Fibroblast of skin of scalp (primary cell): ENCODE results near the gene BPIFB4.
"Not testable (repeated sequence)": the region's sequence is repeated elsewhere in the genome, so short reads cannot be mapped to it uniquely, and the experiment has no call there.

Experiments used
- DNase-seq: peaks from one replicate; pipeline ENCODE4 v3.0.0-alpha.2; 2013

The BPIFB4 gene

GRCh38 chr20:33120934-33121333 is 41.5 kb downstream of the BPIFB4 start:
- DNase-seq: no peak

- not testable (repeated sequence) for DNase-seq
Measured at GRCh38 chr20:33122297-33122696, 42.9 kb downstream of the BPIFB4 start.

- DNase-seq: no peak
Measured at GRCh38 chr20:33124261-33124660, 44.8 kb downstream of the BPIFB4 start.

GRCh38 chr20:33124994-33125393 is 45.6 kb downstream of the BPIFB4 start:
- no peak for DNase-seq

GRCh38 chr20:33125983-33126382 is 46.5 kb downstream of the BPIFB4 start:
- no peak for DNase-seq

GRCh38 chr20:33127422-33128097 is 48.1 kb downstream of the BPIFB4 start:
- no peak for DNase-seq

GRCh38 chr20:33130568-33131061 is 51.2 kb downstream of the BPIFB4 start:
- DNase-seq: peak; percentile 81

- DNase-seq: no peak
Measured at GRCh38 chr20:33131949-33132473, 52.6 kb downstream of the BPIFB4 start.

- DNase-seq: peak; percentile 66
Measured at GRCh38 chr20:33132513-33133372, 53.3 kb downstream of the BPIFB4 start.

- no peak for DNase-seq
Measured at GRCh38 chr20:33133373-33133941, 54.0 kb downstream of the BPIFB4 start.

- no peak for DNase-seq
Measured at GRCh38 chr20:33137195-33137594, 57.8 kb downstream of the BPIFB4 start.

GRCh38 chr20:33139467-33139866 is 60.0 kb downstream of the BPIFB4 start:
- DNase-seq: no peak

- DNase-seq: no peak
Measured at GRCh38 chr20:33145521-33145920, 66.1 kb downstream of the BPIFB4 start.

- DNase-seq: no peak
Measured at GRCh38 chr20:33147299-33147698, 67.9 kb downstream of the BPIFB4 start.

- no peak for DNase-seq
Measured at GRCh38 chr20:33148040-33148439, 68.6 kb downstream of the BPIFB4 start.

- no peak for DNase-seq
Measured at GRCh38 chr20:33154252-33154651, 74.8 kb downstream of the BPIFB4 start.

- DNase-seq: no peak
Measured at GRCh38 chr20:33158637-33159385, 79.4 kb downstream of the BPIFB4 start.

- no peak for DNase-seq
Measured at GRCh38 chr20:33159713-33160112, 80.3 kb downstream of the BPIFB4 start.

- no peak for DNase-seq
Measured at GRCh38 chr20:33160681-33161080, 81.2 kb downstream of the BPIFB4 start.
